ENCODE results near the gene MARS1.

GRCh38 chr12:57444744-57445143 is 43.1 kb upstream of the MARS1 start:
- TF ChIP-seq SIN3A (IDR thresholded peaks at IDR 0.05; ENCODE audit: borderline replicate concordance, insufficient read depth, low read length) (no peak), TAF1 (IDR thresholded peaks at IDR 0.05; ENCODE audit: borderline replicate concordance, insufficient read depth, low read length) (no peak), POLR2AphosphoS5 (IDR thresholded peaks at IDR 0.05; ENCODE audit: low read depth, low read length) (no peak)
- TF ChIP-seq, protein P1, sequence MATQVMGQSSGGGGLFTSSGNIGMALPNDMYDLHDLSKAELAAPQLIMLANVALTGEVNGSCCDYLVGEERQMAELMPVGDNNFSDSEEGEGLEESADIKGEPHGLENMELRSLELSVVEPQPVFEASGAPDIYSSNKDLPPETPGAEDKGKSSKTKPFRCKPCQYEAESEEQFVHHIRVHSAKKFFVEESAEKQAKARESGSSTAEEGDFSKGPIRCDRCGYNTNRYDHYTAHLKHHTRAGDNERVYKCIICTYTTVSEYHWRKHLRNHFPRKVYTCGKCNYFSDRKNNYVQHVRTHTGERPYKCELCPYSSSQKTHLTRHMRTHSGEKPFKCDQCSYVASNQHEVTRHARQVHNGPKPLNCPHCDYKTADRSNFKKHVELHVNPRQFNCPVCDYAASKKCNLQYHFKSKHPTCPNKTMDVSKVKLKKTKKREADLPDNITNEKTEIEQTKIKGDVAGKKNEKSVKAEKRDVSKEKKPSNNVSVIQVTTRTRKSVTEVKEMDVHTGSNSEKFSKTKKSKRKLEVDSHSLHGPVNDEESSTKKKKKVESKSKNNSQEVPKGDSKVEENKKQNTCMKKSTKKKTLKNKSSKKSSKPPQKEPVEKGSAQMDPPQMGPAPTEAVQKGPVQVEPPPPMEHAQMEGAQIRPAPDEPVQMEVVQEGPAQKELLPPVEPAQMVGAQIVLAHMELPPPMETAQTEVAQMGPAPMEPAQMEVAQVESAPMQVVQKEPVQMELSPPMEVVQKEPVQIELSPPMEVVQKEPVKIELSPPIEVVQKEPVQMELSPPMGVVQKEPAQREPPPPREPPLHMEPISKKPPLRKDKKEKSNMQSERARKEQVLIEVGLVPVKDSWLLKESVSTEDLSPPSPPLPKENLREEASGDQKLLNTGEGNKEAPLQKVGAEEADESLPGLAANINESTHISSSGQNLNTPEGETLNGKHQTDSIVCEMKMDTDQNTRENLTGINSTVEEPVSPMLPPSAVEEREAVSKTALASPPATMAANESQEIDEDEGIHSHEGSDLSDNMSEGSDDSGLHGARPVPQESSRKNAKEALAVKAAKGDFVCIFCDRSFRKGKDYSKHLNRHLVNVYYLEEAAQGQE (IDR thresholded peaks at IDR 0.05; ENCODE audit: insufficient read depth in 1 of 2, low read depth in 2 of 2, low read length in 2 of 2), result no peak
